Activated naive CD4-positive, alpha-beta T cell treated with anti-CD3 and anti-CD28 coated beads, Interleukin-2, amount 50 U/mL, for 16 hours (primary cell): ENCODE results near the gene ZBTB9.
"Not testable (repeated sequence)": the region's sequence is repeated elsewhere in the genome, so short reads cannot be mapped to it uniquely, and the experiment has no call there.

Experiments used
- DNase-seq: peaks from one replicate; pipeline ENCODE4 v3.0.0-alpha.2; 2020

The ZBTB9 gene

GRCh38 chr6:33466075-33466735 is 11.8 kb downstream of the ZBTB9 start:
- DNase-seq, result no peak

- no peak for DNase-seq
These were observed 12.7 kb downstream of the ZBTB9 start for GRCh38 chr6:33467091-33467490.

DNA sequence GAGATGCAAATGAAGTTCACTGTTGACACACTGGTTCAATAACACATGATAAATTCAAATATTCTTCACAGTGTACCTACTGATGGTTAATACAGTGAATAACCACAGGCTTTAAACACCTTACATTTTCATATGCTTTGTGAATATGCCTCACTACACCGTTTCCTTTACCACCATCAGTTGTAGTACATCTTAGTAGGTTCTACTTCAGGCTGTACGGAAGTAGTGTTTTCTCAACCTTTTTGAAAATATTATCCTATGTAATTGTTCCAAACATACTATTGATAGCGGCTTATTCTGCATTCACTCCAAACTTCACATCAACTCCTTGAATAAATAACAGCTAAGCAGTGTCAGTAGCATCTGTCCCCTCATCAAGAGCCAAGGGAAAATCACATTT is 15.3 kb downstream of the ZBTB9 start:
- DNase-seq, result no peak

GRCh38 chr6:33477864-33478263 is 23.5 kb downstream of the ZBTB9 start:
- DNase-seq, result no peak

DNA sequence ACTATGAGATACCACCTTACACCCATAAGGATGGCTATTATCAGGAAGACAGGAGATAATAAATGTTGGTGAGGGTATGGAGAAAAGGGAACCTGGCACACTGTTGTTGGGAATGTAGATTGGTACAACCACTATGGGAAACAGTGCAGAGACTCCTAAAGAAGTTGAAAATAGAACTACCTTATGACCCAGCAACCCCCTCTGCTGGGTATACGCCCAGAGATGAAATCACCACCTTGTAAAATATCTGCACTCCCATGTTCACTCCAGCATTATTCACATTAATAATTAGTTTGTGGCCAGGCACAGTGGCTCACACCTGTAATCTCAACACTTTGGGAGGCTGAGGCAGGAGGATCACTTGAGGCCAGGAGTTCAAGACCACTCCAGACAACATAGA is 26.8 kb downstream of the ZBTB9 start:
- no peak for DNase-seq

GRCh38 chr6:33482620-33483019 is 28.2 kb downstream of the ZBTB9 start:
- not testable (repeated sequence) for DNase-seq

- no peak for DNase-seq
These were observed 29.3 kb downstream of the ZBTB9 start for GRCh38 chr6:33483678-33484077.

- DNase-seq, result not testable (repeated sequence)
These were observed 30.4 kb downstream of the ZBTB9 start for GRCh38 chr6:33484673-33485262.

DNA sequence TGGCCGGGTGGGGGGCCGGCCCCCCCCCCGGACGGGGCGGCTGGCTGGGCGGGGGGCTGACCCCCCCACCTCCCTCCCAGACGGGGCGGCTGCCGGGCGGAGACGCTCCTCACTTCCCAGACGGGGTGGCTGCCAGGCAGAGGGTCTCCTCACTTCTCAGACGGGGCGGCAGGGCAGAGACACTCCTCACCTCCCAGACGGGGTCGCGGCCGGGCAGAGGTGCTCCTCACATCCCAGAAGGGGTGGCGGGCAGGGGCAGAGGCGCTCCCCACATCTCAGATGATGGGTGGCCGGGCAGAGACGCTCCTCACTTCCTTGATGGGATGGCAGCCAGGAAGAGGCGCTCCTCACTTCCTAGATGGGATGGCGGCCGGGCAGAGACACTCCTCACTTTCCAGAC is 31.3 kb downstream of the ZBTB9 start:
- not testable (repeated sequence) for DNase-seq

DNA sequence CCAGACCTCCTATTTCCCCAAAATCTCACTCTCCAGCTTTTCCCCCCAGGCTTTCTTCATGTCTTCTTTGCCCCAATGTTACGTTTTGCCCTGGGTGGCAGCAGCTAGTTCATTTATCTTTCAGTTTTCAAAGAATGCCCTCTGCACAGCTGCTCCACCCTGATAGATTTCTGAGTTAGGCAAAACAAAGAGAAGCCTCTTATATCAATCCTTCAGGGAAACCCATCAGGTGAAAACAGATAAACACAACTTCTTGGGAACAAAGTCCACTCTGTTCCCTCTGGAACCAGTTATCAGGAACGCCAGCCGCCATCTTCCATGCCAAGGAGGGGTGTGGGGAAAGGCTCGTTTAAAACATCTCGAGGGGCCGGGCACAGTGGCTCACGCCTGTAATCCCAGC is 34.0 kb downstream of the ZBTB9 start:
- DNase-seq, result no peak

DNA sequence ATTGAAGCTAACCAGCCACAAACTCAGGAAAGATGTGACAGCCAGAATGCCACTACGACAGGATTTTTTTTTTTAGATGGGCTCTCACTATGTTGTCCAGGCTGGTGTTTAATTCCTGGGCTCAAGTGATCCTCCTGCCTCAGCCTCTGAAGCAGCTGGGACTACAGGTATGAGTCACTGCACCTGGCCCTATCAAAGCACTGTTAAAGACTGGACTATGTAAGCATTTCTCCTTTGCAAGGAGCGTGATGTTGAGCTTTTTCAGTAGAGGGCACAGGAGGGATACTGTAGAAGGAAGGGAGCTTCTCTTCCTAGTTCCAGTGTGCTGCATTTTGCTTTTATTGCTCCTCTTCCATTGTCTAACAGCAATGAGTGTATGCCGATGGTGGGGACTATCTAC is 35.8 kb downstream of the ZBTB9 start:
- no peak for DNase-seq

DNA sequence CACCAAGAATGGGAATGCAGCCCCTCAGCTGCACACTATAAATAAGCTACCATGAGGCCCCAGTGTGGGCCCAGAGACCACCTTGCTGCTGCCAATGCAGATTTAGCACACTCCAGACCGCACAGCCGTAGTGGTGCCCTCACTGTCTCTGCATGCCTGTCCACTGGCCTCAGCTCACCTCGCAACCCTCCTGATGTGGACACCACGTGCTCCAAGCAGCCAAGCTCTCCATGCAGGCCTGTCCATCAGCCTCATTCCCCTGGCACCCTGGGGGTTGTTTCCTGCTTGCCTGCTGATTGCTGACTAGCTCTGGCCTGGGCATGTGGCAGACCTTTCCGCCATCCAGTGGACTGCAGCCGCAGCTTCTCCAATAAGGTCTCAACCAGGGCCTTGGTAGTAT is 36.2 kb downstream of the ZBTB9 start:
- no peak for DNase-seq

- no peak for DNase-seq
These were observed 37.7 kb downstream of the ZBTB9 start for GRCh38 chr6:33492093-33492492.

GRCh38 chr6:33497157-33497556 is 42.8 kb downstream of the ZBTB9 start:
- no peak for DNase-seq

DNA sequence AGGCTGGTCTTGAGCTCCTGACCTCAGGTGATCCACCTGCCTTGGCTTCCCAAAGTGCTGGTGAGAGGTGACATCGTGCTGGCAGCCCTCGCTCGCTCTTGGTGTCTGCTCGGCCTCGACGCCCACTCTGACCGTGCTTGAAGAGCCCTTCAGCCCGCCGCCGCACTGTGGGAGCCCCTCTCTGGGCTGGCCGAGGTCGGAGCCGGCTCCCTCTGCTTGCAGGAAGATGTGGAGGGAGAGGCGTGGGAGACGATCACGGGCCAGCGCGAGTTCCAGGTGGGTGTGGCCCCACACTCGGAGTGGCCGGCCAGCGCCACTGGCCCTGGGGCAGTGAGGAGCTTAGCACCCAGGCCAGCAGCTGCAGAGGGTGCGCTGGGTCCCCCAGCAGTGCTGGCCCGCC is 48.1 kb downstream of the ZBTB9 start:
- no peak for DNase-seq

GRCh38 chr6:33504486-33504885 is 50.1 kb downstream of the ZBTB9 start:
- no peak for DNase-seq

GRCh38 chr6:33505548-33506370 is 51.4 kb downstream of the ZBTB9 start:
- no peak for DNase-seq
